Stimulated activated CD4-positive, alpha-beta T cell treated with anti-CD3 and anti-CD28 coated beads, Interleukin-1b, Interleukin-23, amount 100 ng/mL, for 24 hours (primary cell): ENCODE data around the gene DLL4.
A peak's percentile ranks its signal among the peaks of the same experiment; 100 is the strongest.
"Not testable (repeated sequence)": the region's sequence is repeated elsewhere in the genome, so short reads cannot be mapped to it uniquely, and the experiment has no call there.

Experiments used
- DNase-seq, 4 experiments: peaks; one replicate each; pipeline ENCODE4 v3.0.0-alpha.2; 2020; ENCODE audit warnings: low read depth in 4 of 4, low spot score in 1 of 4

The DLL4 gene

GRCh38 chr15:40941528-40942336 is 12.6 kb downstream of the DLL4 start:
- peak in 2 of 4 experiments; percentile 45 to 61 for DNase-seq

- DNase-seq: no peak
Measured at GRCh38 chr15:40942337-40942854, 13.3 kb downstream of the DLL4 start.

- no peak for DNase-seq
Measured at GRCh38 chr15:40942878-40943277, 13.7 kb downstream of the DLL4 start.

GRCh38 chr15:40943764-40944365 is 14.7 kb downstream of the DLL4 start:
- no peak for DNase-seq

GRCh38 chr15:40944510-40945296 is 15.6 kb downstream of the DLL4 start:
- DNase-seq: no peak

GRCh38 chr15:40948706-40949473 is 19.8 kb downstream of the DLL4 start:
- no peak for DNase-seq

GRCh38 chr15:40949756-40950207 is 20.6 kb downstream of the DLL4 start:
- DNase-seq: no peak

- no peak for DNase-seq
Measured at GRCh38 chr15:40951764-40952163, 22.6 kb downstream of the DLL4 start.

- no peak for DNase-seq
Measured at GRCh38 chr15:40952301-40952900, 23.3 kb downstream of the DLL4 start.

- peak; percentile 82 to 95 (median 90) for DNase-seq
Measured at GRCh38 chr15:40952901-40953712, 24.0 kb downstream of the DLL4 start, which contains the start of gene CHAC1. TSS of gene CHAC1 (plus strand) at chr15:40953471. CDS start at chr15:40953584, 113 bp downstream.

GRCh38 chr15:40953713-40954074 is 24.6 kb downstream of the DLL4 start:
- no peak for DNase-seq

- DNase-seq: not testable (repeated sequence)
Measured at GRCh38 chr15:40954158-40954848, 25.2 kb downstream of the DLL4 start.

GRCh38 chr15:40955141-40955903 is 26.2 kb downstream of the DLL4 start:
- DNase-seq: no peak

GRCh38 chr15:40955930-40956540 is 26.9 kb downstream of the DLL4 start:
- DNase-seq: no peak

- no peak for DNase-seq
Measured at GRCh38 chr15:40956541-40956982, 27.4 kb downstream of the DLL4 start.

- DNase-seq: no peak
Measured at GRCh38 chr15:40957041-40957555, 28.0 kb downstream of the DLL4 start.

- no peak for DNase-seq
Measured at GRCh38 chr15:40957581-40958051, 28.5 kb downstream of the DLL4 start.
